ENCODE measurements around the gene SUCLG2. TPM values are rescaled to one million over a fixed set of nuclear protein-coding genes. Genes with fewer than 3 reads are reported as not detected.

Gene SUCLG2
- total and polyA plus RNA-seq, 10 of the 15 experiments (the other 5 are each of a cell fraction or from before 2014, with no cell fraction given): 17.8 to 50.9 (median 37.2) TPM

DNA sequence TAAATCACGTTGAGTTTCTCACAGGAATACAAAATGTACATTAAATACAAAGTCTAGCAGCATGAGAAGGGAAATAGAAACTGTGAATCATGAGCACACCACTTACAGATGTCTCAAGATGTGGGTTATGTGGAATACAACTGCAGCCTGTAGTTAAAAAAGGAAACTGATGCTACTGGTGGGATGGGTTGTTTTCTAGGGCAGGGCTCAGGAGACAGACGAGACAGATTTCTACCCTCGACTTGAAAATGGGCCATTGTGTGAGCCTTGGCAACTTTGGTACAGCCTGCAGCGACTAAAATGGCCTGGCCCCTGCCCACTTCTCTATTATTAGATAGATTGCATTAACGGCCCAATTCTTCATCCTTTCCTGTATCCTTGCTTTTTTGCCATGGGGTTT lies 293.1 kb downstream of the SUCLG2 start:
- H3K27ac ChIP-seq (ENCODE audit: control insufficient read depth, insufficient read depth): no peak overlapping the region
- POLR2A ChIA-PET: no interaction called here
- SMC1A ChIA-PET (ENCODE audit: uncharacterized antibody, unreplicated experiment): interaction anchor here (1.2 kb wide), 1 partner anchor 429 kb away, joined by 3 read pairs; no protein-coding TSS in a partner anchor
- H3K9me3 ChIP-seq (replicated peaks; ENCODE audit: control insufficient read depth, insufficient read depth, low read length): no peaks in the 10 kb centered on the region
- H3K79me2 ChIP-seq (ENCODE audit: control insufficient read depth, insufficient read depth, low read length): no peaks in the 10 kb centered on the region
- H3K27me3 ChIP-seq (replicated peaks in 1 of 2; ENCODE audit: control insufficient read depth in 2 of 2, insufficient read depth in 2 of 2, low read length in 1 of 2): no peaks in the 10 kb centered on the region
- no peak overlapping the region for H3K4me2 ChIP-seq (ENCODE audit: control insufficient read depth, insufficient read depth)
- in situ Hi-C loops (cut with MboI): no loop called here
- H3K9ac ChIP-seq (ENCODE audit: control insufficient read depth, insufficient read depth, low read length): no peak overlapping the region
- intact Hi-C loops (cut with micrococcal nuclease; ENCODE audit: unreplicated experiment): no loop called here
- H3K4me1 ChIP-seq (ENCODE audit: control insufficient read depth, insufficient read depth, low read length): no peaks in the 10 kb centered on the region; the same call in 1 of the 2 replicates
- no peaks in the 10 kb centered on the region for H3K36me3 ChIP-seq (ENCODE audit: control insufficient read depth in 2 of 2, insufficient read depth in 2 of 2, low read length in 1 of 2)
- 20% methylated on average over 5 of the region's 5 CpGs for WGBS (ENCODE audit: insufficient coverage, insufficient replicate concordance, low lambda C conversion rate, missing lambda C conversion rate)
- ATAC-seq: no peak
- TF ChIP-seq, protein P1, sequence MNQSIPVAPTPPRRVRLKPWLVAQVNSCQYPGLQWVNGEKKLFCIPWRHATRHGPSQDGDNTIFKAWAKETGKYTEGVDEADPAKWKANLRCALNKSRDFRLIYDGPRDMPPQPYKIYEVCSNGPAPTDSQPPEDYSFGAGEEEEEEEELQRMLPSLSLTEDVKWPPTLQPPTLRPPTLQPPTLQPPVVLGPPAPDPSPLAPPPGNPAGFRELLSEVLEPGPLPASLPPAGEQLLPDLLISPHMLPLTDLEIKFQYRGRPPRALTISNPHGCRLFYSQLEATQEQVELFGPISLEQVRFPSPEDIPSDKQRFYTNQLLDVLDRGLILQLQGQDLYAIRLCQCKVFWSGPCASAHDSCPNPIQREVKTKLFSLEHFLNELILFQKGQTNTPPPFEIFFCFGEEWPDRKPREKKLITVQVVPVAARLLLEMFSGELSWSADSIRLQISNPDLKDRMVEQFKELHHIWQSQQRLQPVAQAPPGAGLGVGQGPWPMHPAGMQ (IDR thresholded peaks at IDR 0.05; ENCODE audit: borderline replicate concordance): no peak
- TF ChIP-seq FOXM1 (IDR thresholded peaks at IDR 0.05; ENCODE audit: low read depth, low read length) (no peak), YY1 (IDR thresholded peaks at IDR 0.05; ENCODE audit: low read depth, low read length) (no peak), MTA2 (IDR thresholded peaks at IDR 0.05; ENCODE audit: low read depth) (no peak), ZBED1 (IDR thresholded peaks at IDR 0.05; ENCODE audit: borderline replicate concordance) (no peak)
- CTCF ChIA-PET: interaction anchor here (2.2 kb wide), 1 partner anchor 247 kb away, joined by 8 read pairs; no protein-coding TSS in a partner anchor
- no peak for DNase-seq (ENCODE audit: low read depth, low spot score)
- H4K20me1 ChIP-seq (ENCODE audit: control insufficient read depth, insufficient read depth): no peaks in the 10 kb centered on the region
- no peak overlapping the region for H3K4me3 ChIP-seq
- no TSS peak for BruUV-seq (replicated peaks)
- no peak for FAIRE-seq
- no peak overlapping the region for H2AFZ ChIP-seq (ENCODE audit: control insufficient read depth, low read depth, low read length)
- RAD21 ChIA-PET (ENCODE audit: unreplicated experiment): no interaction called here
